SKM-1 treated with dmso at 0.1 percent for 144 hours (cell line): ENCODE measurements around the gene SH2D6.
A peak's percentile ranks its signal among the peaks of the same experiment; 100 is the strongest.

Experiments
- DNase-seq: peaks from one replicate; lab custom pipeline; 2025; ENCODE audit not compliant: unreplicated experiment; lab: John Stamatoyannopoulos, UW

The SH2D6 gene

DNA sequence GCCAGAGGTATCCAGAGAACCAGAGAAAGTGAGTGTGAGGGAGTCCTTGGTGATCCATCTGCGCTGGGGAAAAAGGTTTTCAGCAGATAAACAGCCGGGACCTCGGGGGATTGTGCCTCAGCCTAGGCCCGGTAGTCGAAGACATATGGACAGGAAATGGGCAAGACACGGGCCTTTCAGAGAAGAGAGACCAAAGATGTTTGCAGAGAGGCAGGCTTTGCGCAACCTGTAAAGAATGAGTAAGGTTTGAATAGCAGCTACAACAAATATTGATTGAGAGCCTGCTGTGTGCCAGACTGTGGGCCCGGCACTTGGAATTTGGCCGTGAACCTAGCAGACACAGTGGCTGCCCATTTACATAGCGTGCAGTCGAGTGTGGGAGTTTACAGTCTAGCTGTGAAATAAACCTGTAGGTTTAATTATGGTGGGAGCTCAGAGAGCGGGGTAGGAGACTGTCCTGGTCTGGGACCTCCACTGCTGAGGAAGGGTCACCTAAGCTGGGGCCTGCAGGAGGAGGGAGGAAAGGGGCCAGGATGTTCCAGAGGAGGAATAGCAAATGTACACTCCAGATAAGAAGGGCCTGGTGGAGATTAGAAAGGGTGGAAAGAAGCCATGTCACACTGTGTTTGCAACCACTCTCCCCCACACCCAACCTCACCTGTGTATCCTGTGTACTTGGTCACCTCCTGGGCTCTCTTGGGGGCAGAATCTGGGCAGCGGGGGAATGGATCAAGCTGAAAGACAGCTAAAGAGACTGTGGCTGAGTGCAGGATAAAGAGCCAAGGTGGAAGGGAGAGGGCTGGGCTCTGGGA is 3.0 kb downstream of the SH2D6 start:
- DNase-seq: peak; percentile 55

GRCh38 chr2:85422072-85422457 is 3.6 kb downstream of the SH2D6 start:
- DNase-seq: no peak

DNA sequence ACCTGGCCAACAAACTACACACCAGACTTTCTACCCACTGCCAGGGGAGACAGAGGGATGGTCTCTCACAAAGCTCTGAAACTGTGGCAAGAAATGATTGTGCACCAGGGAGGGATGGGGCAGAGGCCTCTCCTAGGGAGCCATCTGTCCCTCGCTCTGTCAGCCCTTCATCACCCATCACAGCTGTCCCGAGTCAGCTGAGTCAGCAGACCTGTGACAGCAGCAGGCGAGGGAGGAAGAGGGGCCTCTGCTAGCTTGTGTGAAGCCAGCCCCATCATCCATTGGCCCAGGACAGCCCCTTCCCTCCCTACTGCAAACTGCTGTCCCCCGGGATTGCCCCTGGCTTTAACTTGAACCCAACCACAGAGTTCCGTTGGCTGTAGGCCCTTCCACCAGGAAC is 5.0 kb downstream of the SH2D6 start:
- no peak for DNase-seq

DNA sequence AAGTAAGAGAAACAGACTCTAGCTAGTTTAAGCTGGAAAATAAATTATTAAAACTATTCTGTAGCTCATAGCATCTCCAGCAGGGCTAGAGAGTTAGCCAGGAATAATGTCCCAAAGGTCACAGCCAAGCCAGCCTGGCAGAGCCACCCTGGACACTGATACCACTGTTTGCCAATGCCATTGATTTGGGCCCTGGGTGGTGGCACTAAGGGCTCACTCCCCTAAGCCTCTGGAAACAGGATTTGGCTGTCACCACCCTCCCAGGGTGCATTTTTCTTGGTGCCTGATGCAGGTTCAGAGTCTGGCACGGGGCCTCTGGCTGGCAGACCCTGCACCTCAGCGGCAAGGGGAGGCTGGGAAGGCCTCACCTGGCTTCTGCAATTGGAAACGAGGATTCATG is 7.1 kb downstream of the SH2D6 start:
- no peak for DNase-seq

- DNase-seq: no peak
Observed at GRCh38 chr2:85427300-85427835, 8.9 kb downstream of the SH2D6 start.

DNA sequence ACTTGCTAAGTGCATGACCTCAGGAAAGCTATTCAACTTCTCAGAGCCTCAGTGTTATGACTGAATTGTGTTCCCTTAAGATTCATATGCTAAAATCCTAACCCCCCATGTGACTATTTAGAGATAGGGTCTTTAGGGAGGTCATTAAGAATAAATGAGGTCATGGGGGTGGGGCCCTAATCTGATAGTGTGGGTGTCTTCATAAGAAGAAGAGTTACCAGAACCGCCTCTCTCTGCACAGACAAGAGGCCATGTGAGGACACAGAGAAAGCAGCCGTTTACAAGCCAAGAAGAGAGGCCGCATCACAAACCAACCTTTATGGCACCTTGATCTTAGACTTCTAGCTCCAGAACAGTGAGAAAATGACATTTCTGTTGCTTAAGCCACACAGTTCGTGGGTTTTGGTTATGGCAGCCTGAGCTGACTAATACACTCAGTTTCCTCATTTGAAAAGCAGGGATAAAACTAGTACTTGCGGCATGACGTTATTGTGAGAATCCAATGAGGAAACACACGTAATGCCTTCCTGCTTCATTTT is 9.9 kb downstream of the SH2D6 start:
- DNase-seq: peak; percentile 71

GRCh38 chr2:85429213-85429923 is 10.9 kb downstream of the SH2D6 start:
- no peak for DNase-seq

DNA sequence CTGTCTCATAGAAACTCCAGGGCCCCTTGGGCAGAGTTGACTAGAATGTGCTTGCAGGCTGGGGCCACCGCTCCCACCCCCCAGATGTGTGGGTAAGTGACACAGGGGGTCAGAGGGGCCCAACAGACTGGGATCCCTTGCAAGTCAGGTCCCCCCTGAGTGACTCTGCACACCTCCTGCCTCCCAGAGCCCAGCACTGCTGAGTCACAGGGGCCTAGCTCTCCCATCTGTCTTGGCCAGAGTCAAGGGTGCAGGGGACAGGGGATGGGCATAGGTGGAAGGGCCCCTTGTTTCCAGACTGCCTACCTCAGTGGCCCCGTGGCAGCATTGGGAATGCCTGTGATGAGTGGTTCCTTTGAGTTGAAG is 11.4 kb downstream of the SH2D6 start:
- no peak for DNase-seq

GRCh38 chr2:85430752-85431569 is 12.4 kb downstream of the SH2D6 start:
- no peak for DNase-seq

- DNase-seq: no peak
Observed at GRCh38 chr2:85431570-85432205, 13.2 kb downstream of the SH2D6 start.

- no peak for DNase-seq
Observed at GRCh38 chr2:85433511-85434089, 15.1 kb downstream of the SH2D6 start.

DNA sequence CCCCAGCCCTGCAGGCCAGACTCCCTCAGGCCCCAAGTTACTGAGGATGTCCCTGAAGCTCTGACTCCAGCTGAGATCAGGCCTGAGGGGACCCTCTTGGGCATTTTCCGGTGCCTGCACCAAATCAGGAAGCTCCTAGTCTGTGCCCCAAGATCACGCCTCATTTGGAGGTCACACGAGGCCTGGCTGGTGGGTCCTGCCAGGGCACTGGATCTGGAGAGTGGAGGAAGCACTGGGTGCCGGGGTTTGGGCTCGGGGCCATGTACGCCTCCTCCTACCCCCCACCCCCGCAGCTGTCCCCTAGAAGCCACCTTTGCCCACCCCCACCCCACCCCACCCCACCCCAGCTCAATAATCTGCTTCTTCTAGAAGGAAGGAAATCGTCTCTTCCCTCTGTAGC is 16.2 kb downstream of the SH2D6 start:
- DNase-seq: no peak

DNA sequence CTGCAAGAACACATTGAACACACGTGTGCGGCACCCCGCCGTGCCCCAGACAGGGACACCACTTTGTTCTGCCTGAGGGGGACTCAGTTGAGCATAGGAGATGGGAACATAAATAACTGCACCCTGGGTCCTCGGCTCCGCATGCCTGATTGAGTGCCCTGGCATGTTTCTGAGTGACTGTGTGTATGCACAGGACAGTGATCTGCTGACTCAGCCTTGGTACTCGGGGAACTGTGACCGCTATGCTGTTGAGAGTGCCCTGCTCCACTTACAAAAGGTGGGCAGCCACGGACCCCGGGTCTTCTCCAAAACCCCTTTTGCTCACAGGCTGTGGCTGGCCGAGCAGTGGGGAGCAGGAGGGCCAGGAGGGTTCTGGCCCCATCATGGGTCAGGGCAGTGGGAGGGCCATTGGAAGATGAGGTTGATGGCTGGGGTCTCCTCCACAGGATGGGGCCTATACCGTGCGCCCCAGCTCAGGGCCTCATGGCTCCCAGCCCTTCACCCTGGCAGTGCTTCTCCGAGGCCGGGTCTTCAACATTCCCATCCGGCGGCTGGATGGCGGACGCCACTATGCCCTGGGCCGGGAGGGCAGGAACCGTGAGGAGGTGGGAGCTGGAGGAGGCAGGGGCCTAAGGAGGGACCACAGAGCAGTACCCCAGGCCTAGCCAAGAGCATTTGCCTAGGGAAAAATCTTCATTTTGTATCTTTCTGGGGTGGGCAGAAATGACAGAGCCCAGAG is 16.9 kb downstream of the SH2D6 start:
- no peak for DNase-seq

- DNase-seq: no peak
Observed at GRCh38 chr2:85435981-85436835, 17.7 kb downstream of the SH2D6 start.

DNA sequence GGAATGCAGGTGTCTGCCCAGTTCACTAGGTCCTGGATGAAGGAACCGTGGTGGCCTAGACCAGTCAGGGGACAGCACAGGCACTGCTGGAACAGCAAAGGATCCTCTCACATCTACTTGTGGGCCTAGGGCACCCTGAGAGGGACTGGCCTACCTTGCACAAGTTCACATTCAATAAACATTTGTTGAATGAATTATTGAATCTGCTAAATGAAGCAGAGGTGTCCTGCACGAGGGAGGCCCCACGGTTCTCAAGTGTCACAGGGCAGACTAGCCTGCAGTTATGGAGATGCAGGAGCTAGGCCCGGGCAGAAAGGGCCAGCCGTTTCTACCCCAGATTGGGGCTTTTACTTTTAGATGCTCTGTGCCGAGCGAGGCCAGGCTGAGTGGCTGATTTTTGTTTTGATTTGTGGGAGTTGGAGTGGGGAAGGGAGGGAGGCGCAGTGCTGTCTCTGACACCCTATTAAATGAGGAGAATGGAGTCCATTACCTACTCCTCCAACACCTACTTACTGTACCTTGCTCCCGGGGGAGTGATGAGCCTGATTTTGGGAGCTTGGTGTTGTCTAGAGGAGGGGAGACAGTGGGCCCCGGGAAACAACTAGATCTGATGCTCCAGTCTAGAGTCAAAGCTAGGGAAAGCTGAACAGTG is 18.4 kb downstream of the SH2D6 start:
- no peak for DNase-seq

DNA sequence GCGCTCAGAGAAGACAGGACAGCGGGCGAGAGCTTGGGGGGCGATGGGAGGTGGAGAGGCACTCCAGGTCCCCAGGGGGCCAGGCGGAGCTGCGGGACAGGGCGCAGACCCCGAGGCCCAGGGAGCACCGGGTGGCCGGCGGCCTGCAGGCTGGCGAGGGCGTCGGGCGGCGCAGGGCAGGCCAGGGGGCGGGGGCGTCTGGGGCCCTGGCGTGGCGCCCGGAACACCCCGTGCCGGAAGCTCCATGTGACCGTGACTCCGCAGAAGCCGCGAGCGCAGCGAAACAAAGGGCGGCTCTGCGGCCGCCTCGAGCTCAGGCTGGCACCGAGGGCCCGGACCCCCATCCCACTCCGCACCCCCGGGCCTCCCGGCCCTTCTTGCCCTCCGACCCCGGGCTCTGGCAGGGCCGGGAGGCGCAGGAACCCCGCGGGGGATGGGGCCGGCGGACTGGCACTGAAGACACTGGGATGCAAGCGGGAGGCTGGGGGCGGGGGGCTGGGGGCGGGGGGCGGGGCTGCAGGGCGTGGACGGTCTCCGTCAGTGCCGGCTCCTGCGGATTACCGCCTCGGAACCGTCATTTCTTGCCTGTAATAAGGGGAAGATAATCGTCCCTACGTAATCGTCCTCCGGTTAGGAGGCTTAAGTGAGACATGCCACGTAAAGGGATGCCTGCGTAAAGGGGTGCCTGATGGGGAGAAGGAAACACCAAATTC is 19.1 kb downstream of the SH2D6 start:
- no peak for DNase-seq

DNA sequence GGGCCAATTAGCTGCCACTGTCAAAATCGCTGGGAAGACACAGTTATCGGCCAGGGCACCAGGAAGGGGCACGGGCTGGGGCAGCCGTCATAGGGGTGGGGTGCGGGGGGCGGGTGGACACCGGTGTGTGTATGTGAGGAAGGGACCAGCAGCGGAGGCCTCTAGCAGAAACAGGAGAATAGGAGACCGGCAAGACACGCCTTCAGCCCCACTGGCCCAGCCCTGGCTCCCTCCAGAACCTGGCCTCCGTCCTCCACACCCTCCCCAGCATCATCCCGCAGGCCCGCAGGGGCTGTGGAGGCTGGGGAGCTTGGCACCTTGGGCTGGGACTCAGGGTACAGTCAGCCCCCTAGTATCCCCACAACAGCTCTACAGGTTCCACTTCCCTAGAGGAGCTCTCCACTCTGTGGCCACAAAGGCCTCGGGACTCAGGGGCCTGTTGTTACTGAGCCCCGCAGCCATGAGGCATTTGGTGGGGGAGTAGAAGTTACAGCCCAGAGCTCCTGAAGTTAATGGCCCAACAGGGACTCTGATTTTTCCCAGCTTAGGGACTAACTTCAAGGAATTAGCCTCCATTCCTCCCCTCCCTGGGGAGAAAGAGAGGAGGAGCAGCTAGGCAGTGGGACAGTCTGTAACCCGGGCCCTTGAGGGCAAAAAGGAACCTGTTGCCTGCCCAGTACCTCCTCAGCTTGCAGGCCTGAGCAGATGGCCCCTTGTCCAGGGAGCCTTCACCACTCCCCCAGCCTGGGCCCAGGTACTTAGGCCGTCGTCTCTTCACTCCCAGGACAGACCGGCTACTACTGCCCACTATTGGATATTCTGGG is 19.9 kb downstream of the SH2D6 start:
- no peak for DNase-seq
